GM19395 (cell line): ENCODE data around the gene C16orf86.

Experiments used
- ATAC-seq: cut with Tn5 transposase; IDR thresholded peaks from one replicate; pipeline ENCODE4 v1.9.1; 2021; ENCODE audit warnings: mild to moderate bottlenecking, moderate library complexity; ENCODE audit not compliant: unreplicated experiment

C16orf86 gene, protein sequence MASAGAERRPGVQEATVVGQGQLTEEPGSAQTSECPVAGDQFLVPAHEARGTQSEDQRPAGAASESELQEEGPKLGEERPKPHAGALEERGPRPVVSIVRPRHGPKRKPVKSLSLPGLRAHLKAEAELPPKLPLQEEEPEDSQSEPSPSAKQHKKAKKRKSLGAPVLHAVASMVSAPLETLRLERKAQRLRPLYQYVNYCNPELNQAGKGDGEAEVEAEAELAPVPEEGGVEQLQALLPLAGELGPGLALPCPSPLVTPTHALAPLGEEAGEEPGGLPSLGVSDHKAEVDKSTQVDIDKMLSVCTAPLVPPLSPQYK

DNA sequence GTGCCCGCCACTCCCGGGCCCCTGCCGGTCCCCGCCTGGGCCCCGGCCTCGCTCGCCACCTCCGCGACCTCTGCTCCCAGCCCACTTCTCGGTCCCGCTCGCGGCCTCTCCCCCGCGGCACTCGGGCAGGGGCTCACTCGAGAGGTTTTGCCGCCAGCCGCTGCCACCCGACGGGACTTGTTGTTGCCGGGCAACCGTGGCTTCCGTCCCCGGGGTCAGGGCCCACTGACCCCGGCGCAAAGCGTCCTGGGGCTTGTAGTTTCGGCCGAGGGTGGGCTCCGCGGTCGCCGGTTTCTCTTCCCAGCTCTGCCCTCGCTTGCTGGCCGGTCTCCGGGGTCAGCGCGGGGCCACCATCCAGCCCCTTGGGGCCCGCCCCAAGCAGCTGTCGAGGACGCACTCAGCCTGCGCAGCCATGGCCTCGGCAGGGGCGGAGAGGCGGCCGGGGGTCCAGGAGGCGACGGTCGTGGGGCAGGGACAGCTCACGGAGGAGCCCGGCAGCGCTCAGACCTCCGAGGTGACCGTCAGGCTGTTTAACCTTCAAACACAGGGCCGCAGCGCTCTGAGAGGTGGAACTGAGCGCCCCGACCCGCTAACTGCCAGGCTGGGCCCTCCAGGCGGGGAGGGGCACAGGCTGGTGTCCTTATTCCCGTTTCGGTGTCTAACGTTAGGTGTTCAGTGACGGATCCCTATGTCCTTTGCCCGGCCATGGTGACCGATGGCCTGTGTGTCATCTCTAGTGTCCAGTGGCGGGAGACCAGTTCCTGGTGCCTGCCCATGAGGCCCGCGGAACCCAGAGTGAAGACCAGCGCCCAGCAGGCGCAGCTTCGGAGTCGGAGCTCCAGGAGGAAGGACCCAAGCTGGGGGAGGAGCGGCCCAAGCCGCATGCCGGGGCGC is at the start of gene C16orf86, which contains the start of gene ENKD1:
TSS of gene C16orf86 (plus strand) at position 256 of the 894 bp plus-strand sequence. CDS start at position 413, 157 bp downstream.
TSS of gene ENKD1 (minus strand) at position 192 of the 894 bp plus-strand sequence. CDS start 308 bp downstream, outside the sequence.
- ATAC-seq: peak; percentile 58

- no peak for ATAC-seq
These were observed 38.4 kb upstream of the C16orf86 start for GRCh38 chr16:67628216-67628615.

DNA sequence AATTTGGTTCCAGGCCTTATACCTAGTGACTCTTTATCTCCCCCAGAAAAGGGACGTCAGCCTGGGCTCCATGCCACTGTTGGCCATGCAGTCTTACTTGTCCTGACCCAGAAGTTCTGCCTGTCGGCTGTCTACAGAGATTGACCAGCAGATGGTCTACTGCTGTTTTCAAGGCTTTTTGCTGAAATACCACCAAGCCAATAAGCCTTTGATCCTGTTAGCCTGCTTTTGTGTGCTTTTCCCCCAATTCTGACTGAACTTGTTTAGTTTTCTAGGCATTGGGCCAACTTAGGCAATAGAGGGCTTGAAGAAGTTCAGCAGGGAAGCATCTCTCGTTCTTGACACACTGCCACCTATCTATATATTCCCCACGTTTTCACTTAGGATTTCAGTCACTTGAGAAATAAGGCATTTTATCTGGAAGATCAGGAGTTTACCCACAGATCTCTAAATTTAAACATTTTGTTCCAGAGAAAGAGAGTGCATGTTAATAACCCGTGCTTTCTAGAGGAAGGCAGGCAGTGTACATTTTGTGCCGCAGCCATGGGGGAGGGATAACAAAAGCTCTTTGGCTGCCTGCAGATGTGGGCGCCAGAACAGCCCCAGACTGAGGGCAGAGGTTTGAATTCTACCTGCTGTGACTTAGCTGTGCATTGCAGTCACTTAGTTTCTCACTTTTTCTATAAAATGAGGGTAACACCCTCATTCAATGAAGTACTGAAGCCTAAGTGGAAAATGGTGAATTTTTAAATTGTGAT is 34.0 kb upstream of the C16orf86 start:
- ATAC-seq: no peak

DNA sequence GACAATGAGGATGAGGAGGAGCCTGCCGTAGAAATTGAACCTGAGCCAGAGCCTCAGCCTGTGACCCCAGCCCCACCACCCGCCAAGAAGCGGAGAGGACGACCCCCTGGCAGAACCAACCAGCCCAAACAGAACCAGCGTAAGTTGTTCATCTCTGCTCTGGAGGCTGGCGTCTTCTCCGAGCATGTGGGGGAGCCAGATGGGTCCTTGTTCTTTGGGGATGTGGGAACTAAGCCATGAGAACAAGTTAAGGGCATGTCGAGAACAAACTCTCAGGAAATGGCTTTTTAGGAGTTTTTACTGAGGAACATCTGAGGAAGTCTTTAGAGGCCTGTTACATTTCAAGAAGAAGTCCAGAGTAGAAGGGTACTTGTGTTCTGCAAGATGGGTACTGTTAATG is 29.9 kb upstream of the C16orf86 start:
- ATAC-seq: no peak

GRCh38 chr16:67637625-67638024 is 29.0 kb upstream of the C16orf86 start:
- ATAC-seq: no peak

DNA sequence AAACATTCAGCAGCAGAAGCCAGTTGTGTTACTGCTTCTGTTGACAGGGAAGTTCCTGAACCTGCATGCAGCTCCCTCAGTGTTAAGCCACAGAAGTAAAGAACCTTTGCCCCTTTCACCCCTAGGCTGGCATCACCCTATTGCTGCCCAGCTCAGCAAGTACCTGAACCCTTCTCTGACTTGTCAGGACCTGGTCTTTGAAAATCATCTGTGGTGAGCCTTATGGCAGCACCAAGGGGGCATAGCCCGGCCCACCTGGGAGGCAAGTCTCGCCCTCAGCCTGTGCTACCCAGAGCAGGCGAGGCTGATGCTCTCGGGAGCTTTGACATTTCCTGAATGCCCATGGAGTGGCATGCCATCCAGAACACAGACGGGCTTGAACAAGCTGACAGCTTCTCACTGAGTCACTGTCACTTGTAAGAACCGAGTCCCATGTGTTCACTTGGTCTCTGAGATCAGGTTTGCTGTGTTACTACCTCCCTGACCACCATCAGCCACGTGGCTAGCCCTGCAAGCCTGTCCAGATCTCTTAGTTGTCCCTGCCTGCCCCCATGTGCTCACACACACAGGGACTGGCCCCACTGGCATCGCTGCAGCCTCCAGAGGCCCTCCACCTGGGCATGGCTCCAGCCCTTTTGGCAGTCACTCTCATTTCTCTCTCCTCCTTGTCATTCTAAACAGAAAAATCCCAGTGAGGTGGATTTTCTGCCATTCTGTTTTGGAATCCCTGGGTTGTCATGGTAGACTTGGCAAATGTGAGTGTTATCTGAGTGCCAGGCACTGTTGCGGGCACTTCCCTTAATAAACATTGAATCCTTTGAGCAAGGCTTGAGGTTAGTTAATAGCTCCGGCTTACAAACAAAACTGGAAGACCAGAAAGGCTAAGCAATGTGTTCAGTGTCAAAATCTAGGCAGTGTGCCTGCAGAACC is 24.6 kb upstream of the C16orf86 start:
- ATAC-seq: no peak

- no peak for ATAC-seq
These were observed 22.6 kb upstream of the C16orf86 start for GRCh38 chr16:67644038-67644437.

GRCh38 chr16:67645397-67646121 is 21.1 kb upstream of the C16orf86 start:
- peak; percentile 12 for ATAC-seq

DNA sequence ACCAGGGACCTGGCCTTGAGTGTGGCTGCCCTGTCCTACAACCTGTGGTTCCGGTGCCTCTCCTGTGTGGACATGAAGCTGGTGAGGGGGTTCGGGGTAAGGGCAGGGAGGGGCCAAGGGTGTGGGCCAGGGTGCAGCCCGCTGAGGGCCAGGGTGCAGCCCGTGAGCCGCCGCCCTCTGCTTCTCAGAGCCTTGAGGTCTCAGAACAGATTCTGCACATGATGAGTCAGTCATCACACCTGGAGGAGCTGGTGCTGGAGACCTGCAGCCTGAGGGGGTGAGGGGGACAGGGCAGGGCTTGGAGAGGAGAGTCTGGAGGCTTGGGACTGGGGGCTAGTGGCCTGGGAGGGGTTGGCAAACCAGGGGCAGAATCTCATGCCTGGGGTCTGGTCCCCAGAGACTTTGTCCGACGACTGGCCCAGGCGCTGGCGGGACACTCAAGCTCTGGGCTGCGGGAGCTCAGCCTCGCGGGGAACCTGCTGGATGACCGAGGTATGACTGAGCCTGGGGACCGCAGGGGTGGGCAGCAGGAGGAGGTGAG is 19.4 kb upstream of the C16orf86 start:
- no peak for ATAC-seq

GRCh38 chr16:67647681-67648080 is 18.9 kb upstream of the C16orf86 start:
- ATAC-seq: no peak

GRCh38 chr16:67648088-67648763 is 18.4 kb upstream of the C16orf86 start:
- ATAC-seq: no peak

DNA sequence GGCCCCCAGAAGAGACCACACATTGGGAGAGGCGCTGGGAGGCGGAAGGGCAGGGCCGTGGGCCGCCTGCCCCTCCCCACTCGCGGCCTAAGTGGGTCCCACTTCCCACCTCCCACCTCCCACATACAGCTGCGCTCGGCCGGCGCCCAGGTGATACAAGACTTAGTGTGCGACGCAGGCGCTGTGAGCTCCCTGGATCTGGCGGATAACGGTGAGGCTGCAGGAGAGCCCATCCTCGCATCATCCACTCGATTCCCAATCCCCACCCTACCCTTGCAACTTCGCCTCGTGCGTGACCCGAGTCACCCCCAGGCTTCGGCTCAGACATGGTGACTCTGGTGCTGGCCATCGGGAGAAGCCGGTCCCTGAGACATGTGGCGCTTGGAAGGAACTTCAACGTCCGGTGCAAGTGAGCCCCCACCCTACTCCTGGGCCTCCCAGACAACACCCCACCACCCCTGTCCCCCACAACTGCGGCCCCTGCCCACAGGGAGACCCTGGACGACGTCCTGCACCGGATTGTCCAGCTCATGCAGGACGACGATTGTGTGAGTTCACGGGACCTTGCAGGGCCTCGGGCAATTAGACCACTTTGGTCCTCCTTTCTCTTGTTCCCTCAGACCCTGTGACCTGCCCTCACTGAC is 17.7 kb upstream of the C16orf86 start:
- no peak for ATAC-seq

DNA sequence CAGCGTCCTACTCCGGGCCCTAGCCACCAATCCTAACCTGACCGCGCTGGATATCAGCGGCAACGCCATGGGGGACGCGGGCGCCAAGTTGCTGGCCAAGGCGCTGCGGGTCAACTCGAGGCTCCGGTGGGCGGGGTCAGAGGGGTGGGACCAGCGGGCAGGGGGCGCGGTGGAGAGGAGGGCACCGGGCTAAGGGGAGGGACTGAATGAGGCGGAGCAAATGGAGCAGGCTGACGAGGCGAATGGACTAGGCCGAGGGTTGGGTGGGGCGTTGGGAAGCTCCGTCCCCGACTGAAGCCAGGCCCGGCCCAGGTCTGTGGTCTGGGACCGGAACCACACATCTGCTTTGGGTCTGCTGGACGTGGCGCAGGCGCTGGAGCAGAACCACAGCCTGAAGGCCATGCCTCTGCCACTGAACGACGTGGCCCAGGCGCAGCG is 17.1 kb upstream of the C16orf86 start:
- ATAC-seq: no peak

GRCh38 chr16:67650023-67650422 is 16.6 kb upstream of the C16orf86 start:
- ATAC-seq: no peak

DNA sequence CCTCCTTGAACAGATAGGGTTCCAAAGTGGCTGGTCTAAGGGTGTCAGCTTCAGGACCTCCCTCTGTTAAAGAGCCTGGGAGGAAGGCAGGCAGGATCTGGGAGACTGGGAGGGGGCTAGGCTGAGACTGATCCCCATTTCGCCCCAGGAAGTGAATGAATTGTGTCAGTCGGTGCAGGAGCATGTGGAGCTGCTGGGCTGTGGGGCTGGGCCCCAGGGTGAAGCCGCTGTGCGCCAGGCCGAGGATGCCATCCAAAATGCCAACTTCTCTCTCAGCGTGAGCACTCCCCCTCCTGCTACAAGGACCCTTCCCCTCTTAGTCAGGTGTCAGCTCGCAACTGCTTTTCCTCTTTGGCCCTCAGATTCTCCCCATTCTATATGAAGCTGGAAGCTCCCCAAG is 15.6 kb upstream of the C16orf86 start:
- ATAC-seq: no peak

GRCh38 chr16:67651847-67652246 is 14.8 kb upstream of the C16orf86 start:
- no peak for ATAC-seq

DNA sequence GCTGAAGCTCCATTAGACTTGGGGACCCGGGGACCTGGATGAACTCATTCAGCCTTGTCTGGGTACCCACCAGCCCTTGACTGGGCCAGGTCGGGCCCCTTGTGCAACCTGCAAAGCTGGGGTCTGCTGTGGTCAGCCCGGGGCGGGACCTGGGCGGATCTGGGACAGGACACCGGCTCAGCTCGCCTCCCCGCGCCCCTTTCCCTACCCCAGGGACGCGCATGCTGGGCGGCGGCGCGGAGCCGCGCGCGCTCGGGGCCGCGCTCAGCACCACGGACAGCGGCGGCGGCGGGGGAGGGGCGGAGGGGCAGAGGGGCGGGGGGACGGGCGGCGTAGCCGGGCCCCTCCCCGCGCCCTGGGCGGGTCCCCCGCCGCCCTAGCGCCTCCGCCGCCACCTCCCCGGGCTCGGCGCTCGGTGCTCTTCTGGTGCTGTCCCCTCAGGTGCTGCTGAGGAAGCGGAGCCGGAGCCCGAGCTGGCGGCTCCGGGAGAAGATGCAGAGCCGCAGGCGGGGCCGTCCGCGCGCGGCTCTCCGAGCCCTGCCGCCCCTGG is 14.0 kb upstream of the C16orf86 start:
- no peak for ATAC-seq
